NCI-H1930 (cell line): ENCODE measurements around the gene RAB11FIP5.

ENCODE experiments used
- DNase-seq, 2 experiments: peaks; one replicate each; lab custom pipeline; 2025; lab: John Stamatoyannopoulos, UW

Gene RAB11FIP5

DNA sequence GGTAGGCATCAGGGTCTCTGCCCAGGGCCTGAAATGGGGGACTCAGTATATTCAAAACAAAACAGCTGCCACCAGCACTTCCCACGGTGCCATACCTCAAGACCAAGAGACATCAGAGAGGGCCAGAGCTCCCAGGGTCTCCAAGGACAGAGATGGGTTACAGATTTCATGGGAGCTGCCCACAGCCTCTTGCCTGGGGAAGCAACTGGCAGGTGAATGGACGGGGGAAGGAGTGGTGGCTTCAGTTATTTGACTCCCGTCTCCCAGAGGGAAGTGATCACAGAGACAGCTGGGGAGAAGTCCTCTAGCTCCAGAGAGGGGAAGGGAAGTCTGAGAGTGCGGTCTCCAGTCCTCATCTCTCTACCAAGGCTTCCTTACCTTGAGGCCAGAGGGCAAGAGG, 25.4 kb downstream of the RAB11FIP5 start:
- no peak for DNase-seq

DNA sequence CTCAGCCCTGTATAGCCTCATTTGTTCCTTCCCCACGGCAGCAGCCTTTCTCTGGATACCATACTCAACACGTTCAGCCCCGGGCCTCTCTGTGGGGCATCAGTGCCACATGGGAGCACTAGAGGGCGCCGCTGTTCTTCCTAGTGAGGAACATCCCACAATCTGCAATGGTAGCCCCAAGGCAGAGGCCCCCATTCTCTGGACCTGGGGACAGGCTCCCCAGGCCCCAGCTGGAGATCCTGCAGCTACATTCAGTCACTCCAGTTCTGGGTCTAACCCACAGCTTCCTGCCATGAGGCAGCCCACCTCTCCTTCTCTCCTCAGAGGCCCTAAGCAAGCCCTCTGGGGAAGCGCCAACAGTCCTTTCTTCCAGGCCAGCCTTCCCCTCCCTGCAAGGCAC, 27.1 kb downstream of the RAB11FIP5 start:
- DNase-seq: peak; percentile 12 to 52

DNA sequence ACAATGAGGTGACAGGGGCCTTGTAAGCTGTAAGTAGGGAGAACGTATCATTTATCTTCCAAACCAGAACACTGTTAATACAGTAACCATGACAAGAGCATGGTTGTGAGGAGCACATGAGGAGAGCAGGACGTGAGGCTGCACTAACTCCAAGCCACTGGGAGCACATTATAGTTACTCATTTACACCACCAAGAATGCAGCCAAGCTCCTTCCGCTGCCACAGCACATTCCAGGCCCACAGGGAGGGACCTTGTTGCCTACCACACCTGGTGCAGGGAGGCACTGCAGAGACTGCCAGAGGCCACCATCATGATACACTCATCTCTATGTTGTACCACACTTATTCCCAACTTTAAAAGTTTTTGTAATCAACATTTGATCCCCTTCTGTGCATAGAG, 27.8 kb downstream of the RAB11FIP5 start:
- DNase-seq: no peak

DNA sequence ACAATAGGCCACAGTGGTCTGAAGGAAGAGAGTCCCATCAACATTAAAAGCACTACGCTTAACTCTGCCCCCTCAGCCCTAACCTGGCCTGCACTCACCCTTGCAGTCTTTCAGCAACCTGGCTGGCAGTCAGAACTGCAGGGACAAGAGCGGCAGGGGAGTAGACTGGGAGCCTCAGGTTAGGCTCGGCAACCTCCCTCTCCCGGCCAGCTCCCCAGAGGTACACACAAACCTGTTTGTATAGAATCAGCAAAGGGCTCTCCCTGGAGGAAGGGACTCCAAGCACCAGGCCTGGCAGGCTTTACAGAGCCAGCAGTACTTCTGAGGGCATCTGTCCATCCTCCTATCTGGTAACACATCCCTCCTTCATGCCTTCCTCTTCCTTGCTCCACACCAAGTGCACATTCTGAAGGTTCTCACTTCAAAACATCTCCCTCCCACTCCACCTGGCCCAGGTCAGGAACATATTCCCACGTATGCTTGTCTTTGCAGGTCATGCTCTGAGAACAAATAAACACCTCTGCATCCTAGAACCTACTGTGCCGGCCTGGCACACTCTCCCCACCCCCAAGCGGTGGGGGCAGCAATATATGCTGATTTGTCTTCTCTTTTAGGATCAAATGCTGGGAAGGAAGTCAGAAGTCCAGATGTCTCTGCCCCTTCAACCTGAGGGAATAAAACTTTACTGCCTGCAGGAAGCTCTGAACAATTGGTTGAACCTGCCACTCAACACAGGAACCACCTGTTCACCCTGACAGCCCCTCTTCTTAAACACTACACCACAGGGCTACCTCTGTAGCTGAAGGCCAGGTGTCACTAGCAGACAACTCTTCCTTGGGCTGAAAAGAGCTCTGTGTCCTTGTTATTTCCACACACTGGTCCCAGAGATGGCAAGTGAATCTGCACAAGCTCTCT, 28.6 kb downstream of the RAB11FIP5 start:
- no peak for DNase-seq

DNA sequence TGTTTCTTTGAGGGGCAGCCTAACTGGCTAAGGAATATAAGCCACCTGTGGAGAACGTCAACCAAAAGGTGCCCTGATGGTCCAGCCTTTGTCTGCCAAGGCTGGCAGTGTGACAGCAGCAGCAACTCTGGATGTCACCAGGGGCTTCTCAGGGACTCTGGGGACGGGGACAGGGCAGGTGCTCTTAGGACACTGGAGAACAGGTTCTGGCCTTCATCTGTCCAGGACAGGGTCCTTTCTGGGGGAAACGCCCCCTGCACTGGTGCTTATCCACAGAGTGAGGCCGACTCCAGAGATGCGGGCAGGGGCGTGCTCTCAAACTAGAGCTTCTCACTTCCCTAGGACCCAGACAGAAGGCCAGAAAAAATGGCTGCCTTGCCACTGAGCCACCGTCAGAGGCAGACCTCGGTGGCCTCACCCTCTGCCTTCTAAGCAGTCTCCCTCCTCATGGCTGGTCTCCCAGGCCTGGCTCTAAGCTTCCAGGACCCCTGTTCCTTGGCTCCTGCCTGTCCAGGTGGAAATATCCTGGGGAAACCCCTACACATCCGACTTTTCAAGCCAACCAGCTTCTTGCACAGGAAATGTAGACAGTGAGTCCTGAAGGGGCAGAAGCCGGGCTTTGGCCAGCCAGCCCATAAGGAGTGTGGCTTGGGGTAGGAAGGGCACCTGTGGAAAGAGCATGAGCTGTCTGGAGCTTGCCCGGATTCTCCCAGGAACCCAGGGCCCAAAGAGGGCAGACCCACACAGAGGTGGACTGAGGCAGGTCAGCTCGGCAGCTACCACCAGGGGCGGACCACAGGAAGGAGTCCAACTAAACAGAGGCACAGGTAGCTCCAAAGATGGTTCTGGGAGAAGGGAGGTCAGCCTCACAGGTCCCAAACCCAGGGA, 30.0 kb downstream of the RAB11FIP5 start:
- DNase-seq: no peak

DNA sequence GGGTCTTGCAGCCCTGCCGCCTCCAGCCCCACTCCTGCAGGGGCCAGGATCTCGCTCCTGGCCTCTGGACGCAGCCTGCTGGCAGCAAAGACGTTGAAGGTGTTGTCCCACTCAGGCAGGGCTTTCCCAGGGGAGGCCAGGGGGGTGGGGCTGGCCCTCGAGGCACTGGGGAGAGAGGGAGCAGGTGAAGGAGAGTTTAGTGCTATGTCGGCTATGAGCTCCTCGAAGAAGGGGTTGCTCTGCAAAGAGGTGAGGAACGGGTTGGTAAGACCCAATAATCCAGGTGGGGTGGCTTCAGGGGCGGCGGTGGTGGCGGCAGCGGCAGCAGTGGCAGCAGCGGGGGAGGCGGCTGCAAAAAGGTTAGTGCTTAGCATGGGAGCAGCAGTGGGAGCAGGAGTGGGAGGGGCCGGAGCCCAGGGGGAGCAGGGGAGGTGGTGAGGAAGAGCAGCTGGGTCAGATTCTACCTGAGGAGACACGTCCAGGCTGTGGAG, 31.5 kb downstream of the RAB11FIP5 start:
- DNase-seq: no peak

DNA sequence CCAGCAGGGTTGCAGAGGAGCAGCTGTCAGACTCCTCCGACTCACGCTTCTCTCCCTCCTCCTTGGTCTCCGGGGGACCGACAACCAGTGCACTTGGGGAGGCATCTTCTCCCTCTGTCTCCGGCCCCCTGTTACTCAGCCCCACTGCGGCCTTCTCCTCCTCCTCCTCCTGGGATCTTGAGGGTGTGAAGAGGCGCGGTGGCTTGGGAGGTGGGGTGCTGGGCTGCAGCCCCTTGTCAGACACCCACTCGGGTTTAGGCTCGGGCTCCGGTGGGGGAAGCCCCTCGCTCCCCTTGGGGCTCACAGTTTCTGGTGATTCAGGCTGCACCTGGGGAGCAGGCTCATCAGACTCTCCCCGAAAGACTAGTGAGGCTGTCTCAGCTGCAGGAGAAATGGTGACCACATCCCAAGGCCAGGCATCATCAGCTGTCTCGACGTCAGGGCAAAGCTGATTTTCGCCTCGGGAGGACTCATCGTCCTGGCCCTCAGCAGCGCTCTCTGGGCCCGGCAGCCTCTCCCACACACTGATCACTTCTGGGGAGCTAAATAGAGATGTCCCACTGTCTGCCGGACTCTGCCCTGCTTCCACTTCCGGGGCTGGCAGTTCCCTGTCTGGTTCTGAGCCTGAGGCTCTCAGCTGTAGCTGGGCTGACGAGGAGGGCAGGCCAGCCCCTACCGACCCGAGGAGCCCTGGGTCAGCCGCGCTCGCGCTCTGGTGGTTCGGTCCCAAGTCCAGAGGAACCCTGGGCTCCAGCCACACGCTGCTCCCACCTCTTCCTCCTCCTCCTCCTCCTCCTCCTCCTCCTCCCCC, 32.2 kb downstream of the RAB11FIP5 start:
- DNase-seq: no peak

DNA sequence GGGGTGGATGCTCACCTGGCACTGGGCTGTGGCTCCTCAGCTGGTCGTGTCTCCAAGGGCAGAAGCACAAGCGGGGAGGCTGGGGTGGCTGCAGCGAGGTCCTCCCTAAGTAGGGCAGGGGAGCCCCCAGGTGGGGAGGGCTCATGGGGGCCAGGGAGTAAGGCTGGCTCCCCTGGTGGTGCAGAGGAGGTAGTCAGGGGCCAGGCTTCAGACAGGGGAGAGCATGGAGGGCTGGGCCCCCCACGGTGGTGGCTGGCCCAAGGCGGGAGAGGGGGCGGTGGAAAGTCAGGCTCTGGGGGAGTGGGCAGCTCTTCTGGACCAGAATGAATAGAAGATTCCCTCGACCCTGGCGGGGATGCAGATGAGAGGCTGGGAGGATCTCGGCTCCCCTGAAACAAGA, 33.1 kb downstream of the RAB11FIP5 start:
- no peak for DNase-seq

DNA sequence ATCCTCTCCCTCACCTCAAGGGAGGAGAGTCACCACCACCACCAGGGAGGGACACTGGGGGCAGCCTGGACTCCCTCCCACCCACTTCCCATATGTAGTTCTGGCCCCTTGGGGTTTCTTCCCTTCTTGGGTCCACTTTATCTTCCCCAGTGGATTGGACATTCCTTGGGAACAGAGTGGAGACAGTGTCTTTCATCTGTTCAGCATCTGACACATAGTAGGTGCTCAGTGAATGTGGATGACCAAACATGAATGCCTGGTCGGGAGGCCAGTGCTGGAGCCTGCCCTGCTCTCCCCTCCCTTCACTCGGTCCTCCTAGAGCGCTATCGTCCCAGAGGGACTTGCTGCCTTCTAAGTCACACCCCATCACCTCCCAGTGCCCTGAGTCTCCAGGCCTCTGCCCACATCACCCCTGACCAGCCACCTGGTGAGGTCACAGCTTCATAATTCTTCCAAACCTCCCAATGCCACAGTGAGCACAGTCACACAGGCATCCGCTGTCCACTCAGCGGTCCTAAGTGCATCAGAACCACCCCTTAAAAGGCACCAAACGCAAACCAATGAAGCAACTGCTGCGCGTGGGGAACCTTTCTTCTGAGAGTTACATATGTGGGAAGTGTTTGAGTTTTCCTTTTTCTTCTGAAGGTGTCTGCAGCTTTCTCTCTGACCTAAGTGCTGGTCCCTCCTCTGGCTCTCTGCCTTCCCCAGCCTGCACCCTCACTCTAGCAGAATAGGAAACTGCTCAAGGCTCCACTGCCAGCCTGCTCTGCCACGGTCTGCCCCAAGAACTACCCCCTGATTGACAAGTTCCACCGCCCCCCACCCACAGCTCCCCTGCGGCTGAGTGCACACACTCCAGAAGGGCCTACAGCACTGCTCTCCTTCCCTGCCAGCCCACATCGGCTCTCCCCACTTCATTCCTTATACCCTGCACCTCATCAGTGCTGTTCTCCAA, 34.0 kb downstream of the RAB11FIP5 start:
- DNase-seq: no peak

DNA sequence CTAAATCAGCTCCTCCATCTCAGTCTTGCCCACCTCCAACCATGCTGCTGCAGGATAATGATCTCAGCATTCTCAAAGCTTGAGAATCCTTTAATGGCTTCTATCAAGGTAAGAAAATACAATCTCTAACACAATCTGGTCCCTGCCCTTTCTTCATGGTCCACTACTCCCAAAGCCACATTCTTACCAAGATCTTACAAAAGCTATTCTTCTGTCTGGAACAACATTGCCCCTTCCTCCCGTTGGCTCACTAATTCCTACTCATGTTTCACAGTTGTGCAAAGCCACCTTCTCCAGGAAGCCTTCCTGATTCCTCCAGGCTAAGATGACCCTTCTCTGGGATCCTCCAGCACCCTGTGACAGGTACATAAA, 35.3 kb downstream of the RAB11FIP5 start:
- DNase-seq: no peak

DNA sequence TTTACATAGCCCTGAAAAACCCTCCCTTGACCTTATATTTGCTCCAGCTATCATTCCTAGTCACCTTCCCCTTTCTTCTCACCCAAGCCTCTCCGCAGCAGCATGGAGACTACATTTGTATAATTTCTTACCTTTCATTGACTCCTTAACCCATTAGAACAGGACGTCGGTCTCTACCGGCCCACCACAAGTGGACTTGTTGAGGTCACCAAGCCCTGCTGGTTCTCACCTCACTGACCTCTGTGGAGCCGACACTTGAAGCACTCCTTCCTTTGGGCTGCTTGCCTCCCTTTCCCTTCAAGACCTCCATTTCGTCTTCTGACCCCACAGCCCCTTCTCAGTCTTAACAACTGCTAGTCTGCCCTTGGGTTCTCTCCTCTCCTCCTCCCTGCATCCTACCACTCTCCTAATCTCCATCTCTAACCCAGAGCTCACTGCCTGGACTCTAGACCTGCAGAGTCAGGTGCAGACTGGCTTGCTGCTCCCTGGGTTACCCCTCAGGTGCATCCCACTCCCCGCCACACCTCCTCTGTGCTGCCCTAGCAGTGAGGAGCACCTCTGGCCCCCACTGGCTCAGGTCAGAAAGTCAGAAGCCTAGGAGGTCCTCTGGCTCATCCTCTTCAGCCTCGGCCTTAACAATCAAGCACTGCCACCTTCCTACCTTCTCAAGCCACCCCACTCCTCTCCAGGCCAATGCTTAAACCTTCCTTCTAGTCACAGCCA, 35.9 kb downstream of the RAB11FIP5 start:
- DNase-seq: no peak

DNA sequence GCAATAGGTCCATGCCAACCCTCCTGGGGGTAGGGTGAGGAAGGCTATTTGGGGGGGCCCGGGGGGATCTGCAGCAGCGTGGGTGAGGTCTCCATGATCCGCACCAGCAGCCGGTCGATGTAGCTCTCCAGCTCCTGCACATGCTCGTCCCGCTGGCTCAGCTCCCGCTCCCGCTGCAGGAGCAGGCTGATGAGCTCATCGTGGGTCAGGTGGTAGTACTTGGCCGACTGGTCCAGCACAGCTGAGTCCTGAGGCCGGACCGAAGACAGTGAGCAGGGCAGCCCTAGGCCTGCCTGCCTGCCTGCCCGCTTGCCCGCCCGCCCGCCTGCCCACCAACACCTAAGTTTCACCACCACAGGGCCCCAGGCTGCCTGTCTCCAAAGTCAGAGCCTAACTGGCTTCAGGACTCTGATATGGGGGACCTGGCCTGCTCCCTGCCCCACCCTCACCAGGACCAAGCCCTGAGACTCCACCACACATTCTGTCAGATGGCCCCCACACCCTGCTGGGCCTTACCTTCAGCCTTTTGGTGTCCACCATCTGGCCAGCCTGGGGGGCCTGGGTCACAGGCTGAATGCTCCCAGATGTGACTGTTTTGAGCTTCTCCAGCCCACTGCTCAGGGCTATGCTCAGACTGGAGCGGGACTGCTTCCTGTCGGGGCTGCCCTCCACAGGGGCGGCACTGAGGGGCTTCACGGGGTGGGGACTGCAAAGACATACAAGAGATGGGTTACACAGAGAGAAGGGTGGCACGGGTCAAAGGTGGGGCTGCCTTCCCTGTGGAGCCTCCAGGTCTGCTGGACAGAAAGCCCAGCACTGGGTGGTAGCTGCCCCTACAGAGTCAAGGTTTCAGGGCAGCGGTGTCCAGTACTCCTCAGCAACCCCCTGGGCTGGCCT, 37.0 kb downstream of the RAB11FIP5 start:
- DNase-seq: no peak

DNA sequence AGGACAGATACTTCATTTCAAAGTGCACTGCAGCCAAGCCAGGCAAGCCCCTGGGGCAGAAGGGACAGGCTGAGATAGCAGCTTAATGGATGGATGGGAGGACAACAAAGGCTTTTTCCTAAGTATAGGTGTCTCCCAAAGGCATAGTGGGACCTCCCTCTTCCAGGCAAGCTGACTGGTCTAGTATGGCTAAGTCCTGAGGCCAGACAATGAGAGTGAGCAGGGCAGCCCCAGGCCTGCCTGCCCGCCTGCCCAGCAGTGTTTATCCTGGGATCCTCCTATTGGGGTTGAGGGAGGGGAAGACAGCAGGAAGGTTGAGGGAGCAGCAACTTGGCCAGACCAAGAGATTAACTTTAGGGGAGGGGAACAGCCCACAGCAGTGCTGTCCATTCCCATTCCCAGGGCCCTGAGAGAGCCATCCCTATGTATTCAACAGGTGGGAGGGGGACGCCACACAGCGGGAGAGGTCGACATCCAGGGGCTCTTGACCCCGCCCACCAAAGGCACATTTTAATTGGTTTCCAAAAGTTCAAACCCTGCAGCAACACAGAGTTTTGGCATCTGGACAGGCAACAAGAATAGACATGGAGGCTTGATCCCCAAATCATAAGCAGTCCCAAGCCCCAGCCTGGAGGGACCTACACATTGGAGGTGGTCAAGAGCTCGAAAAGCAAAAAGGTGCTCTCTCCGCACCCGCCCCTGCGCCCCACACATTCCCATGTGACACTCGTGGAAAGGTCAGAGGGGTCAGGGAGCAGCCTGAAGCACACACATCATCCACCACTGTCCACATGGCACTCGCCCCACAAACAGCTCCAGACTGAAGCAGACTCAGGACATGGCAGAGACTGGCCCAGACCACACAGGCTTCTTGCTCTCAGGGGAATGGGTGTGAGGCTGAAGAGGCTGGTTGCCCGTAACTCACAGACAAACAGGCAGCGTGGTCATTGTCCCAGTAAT, 38.4 kb downstream of the RAB11FIP5 start:
- DNase-seq: no peak

DNA sequence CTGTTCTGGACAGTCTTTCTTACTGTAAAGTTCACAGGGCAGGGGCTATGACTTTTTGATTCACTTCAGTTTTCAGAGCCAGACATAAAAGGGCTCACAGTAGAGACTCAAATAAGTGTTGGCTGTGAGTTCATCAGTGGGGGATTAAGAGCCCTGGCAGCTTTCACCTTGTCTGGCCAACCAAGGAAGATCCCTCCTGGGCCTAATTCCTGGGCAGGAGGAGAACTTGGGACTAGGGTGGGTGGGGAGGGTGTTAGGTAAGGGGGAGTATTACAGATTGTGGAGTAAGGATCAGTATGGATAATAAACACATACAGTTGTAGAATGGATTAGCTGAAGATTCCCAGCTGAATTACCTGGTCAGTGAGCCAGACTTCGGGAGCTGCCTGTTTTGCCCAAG, 40.3 kb downstream of the RAB11FIP5 start:
- DNase-seq: no peak

DNA sequence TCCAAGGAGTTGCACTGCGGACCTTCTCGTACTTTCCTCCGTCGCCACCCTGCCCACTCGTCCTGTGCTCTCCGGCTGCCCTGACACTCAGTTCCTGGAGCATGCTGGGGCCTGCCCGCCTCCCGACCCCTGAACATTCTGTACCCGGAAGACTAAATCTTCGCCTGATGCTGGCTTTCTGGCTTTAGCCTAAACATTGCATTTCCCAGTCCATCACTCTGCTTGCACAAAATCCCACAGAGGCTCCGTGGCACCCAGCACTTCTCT, 40.7 kb downstream of the RAB11FIP5 start:
- no peak for DNase-seq

DNA sequence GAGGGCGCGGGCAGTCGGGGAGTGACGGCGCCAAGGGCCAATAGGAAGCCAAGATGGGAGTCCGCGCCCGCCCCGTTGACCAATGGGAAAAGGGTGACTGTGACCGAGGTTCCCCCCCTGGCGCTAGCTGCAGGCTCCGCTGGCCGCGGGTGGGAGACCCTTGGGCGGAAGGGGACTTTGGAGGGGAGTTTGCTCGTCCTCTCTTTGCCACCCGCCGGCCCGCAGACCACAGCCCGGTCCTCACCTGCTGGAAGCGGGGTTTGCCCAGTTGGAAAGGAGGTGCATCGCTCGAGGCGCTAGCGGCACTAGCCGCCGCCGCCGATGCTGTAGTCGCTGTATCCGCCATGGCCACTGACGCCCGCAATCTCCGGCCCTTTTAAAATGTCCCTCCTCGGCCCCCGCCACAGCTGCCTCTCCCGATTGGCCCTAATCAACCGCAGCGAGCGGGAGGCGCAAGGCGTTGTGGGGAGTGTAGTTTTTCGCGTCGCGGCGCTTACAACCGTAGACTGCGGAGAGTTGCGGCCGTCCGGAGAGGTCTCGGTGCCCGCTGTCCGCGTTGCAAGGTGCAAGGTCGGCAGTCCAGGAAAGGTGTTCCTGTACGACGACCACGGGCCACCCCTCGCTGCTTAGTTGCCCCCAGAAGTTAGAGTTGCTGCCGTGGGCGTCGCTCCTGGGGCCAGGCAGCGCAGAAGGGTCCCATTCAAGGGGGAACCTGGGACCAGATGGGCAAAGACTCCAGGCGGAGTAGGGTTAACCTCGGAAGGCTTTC, 41.2 kb downstream of the RAB11FIP5 start, which contains the start of gene SFXN5:
TSS of gene SFXN5 (minus strand) at position 353 of the 769 bp plus-strand sequence. CDS start at position 346, 7 bp downstream.
- DNase-seq: peak; percentile 87 to 94

DNA sequence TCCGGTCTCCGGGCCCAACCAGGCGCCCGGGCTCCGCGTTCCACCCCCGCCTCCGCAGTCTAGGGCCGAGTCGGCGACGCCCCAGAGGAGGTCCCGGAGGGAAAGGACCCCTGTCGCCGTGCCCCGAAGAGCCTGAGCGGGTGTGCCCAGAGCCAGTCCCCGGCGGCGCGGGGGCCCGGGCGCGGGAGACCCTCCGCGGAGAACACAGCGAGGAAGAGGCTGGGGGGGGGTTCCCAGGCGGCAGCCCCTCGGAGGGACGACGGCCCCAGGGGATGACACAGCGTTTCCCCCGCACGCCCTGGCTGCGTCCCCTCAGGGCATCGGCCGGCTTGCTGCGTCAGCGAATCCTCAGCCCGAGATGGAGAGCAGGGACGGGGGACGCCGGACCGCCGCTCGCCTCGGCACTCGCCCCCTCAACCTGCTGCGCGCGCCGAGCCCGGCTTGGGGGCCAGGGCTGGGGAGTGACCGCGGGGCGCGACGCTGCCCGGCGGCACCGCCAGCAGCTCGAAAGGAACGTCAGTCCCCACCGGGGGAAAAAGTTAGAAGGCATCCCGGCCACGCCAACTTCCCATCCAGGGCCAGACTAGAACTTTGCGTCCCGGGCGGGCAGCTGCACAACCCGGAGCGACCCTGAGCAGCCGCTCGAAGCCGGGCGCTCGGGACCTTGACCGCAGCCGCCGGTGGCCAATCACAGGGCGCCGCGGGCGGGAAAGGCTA, 41.9 kb downstream of the RAB11FIP5 start:
- DNase-seq: no peak
